A549 (cell line): Measurements from ENCODE around the gene SLC22A24.

ENCODE experiments used
- ATOH8 ChIP-seq: fragments of 250-450 bp; sonication (Bioruptor Pico); IDR thresholded peaks from 2 replicates; pipeline ENCODE4 v1.5.0; 2020; ENCODE audit warnings: low read depth, mild to moderate bottlenecking, moderate library complexity
- BCL3 ChIP-seq: fragments of >200 bp; sonication (Bioruptor Twin); formaldehyde crosslinking; IDR thresholded peaks from 3 replicates; pipeline ENCODE4 v1.6.1; 2016
- BHLHE40 ChIP-seq: IDR thresholded peaks from 2 replicates; pipeline ENCODE4 v1.6.1; 2012; ENCODE audit warnings: low read depth, low read length, inconsistent platforms
- CTCF ChIP-seq: fragments of >200 bp; sonication (Bioruptor Twin); formaldehyde crosslinking; IDR thresholded peaks from 3 replicates; pipeline ENCODE4 v1.5.1; 2016
- JUNB ChIP-seq: fragments of >200 bp; sonication (Bioruptor Twin); formaldehyde crosslinking; IDR thresholded peaks from 2 replicates; pipeline ENCODE4 v1.6.1; 2016
- KDM1A ChIP-seq: fragments of 200-600 bp; sonication (generic); IDR thresholded peaks from 2 replicates; pipeline ENCODE4 v1.6.1; 2016; ENCODE audit warnings: low read depth, mild to moderate bottlenecking
- MAFK ChIP-seq: fragments of 450-650 bp; IDR thresholded peaks from 2 replicates; pipeline ENCODE4 v1.6.1; 2014; ENCODE audit not compliant: partially characterized antibody
- MYC ChIP-seq: IDR thresholded peaks from 2 replicates; pipeline ENCODE4 v1.6.1; 2012; ENCODE audit warnings: mild to moderate bottlenecking, inconsistent platforms, low read length, improper control_type of control experiment, borderline replicate concordance
- POLR2A ChIP-seq: IDR thresholded peaks from 2 replicates; pipeline ENCODE4 v1.6.1; 2012; ENCODE audit warnings: mild to moderate bottlenecking, low read length
- RAD21 ChIP-seq, 2 experiments: fragments of >200 bp in 1 of 2; sonication (Bioruptor Twin) in 1 of 2; formaldehyde crosslinking in 1 of 2; IDR thresholded peaks in 1 of 2; conservative IDR thresholded peaks in 1 of 2; 2 replicates in 1 of 2; 3 replicates in 1 of 2; pipeline ENCODE4 v1.6.1; 2012 to 2018; ENCODE audit warnings: inconsistent platforms in 1 of 2
- REST ChIP-seq: fragments of 200-600 bp; sonication (generic); IDR thresholded peaks from 2 replicates; pipeline ENCODE4 v1.6.1; 2016; ENCODE audit warnings: antibody characterized with exemption, mild to moderate bottlenecking, moderate library complexity
- RFX5 ChIP-seq: fragments of 450-650 bp; IDR thresholded peaks from 2 replicates; pipeline ENCODE4 v1.7.1; 2014; ENCODE audit warnings: antibody characterized with exemption, mild to moderate bottlenecking, moderate library complexity
- USF2 ChIP-seq: fragments of 450-650 bp; IDR thresholded peaks from 2 replicates; pipeline ENCODE4 v1.6.1; 2014; ENCODE audit warnings: antibody characterized with exemption

GRCh38 chr11:63177872-63178271 is 33.9 kb upstream of the SLC22A24 start:
- TF ChIP-seq CTCF (no peak), JUNB (no peak), MAFK (peak; percentile 34), RFX5 (no peak), KDM1A (no peak), POLR2A (no peak), BHLHE40 (no peak), USF2 (no peak), ATOH8 (CRISPR knock-in tag) (no peak), BCL3 (no peak), RAD21 (conservative IDR thresholded peaks at IDR 0.05 in 1 of 2, IDR thresholded peaks at IDR 0.05 in 1 of 2) (no peak), REST (no peak), MYC (no peak)
